ENCODE data around the gene ANKLE1. TPM values are rescaled to one million over a fixed set of nuclear protein-coding genes. Genes with fewer than 3 reads are reported as not detected.
"Not testable (repeated sequence)": the region's sequence is repeated elsewhere in the genome, so short reads cannot be mapped to it uniquely, and the experiment has no call there.

Gene ANKLE1
- polyA plus RNA-seq, 2 of the 4 experiments (the other 2 are of a cell fraction), result 0.56 to 0.74 TPM

DNA sequence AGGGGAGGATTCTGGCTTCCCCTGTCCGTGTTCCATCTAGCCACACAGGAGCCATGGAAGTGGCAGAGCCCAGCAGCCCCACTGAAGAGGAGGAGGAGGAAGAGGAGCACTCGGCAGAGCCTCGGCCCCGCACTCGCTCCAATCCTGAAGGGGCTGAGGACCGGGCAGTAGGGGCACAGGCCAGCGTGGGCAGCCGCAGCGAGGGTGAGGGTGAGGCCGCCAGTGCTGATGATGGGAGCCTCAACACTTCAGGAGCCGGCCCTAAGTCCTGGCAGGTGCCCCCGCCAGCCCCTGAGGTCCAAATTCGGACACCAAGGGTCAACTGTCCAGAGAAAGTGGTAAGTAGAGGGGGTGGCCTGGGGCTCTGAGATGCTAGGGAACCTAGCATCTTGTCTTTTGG lies 12.9 kb upstream of the ANKLE1 start:
- Histone ChIP-seq H3K4me1 (peaks cover 4% of the 10 kb centered on the region; the same call in 2 of the 3 replicates), H3K4me3 (no peak overlapping the region; the same call in 2 of the 3 replicates), H3K9me3 (no peaks in the 10 kb centered on the region), H3K27ac (peak overlapping the region in 1 of 2 experiments; percentile 91; a peak in 2 of 6 replicates), H3K4me2 (peak overlapping the region; percentile 93)
- TF ChIP-seq NFE2L2 (conservative IDR thresholded peaks at IDR 0.05; ENCODE audit: low read length) (no peak), ESRRA (IDR thresholded peaks at IDR 0.05; ENCODE audit: borderline replicate concordance, low read length) (no peak), SREBF2 (IDR thresholded peaks at IDR 0.05) (no peak), RCOR1 (IDR thresholded peaks at IDR 0.05; ENCODE audit: low read depth, low read length) (no peak), HDAC2 (IDR thresholded peaks at IDR 0.05) (no peak), HOXA7 (CRISPR knock-in tag; IDR thresholded peaks at IDR 0.05) (no peak)
- TF ChIP-seq, protein P1, sequence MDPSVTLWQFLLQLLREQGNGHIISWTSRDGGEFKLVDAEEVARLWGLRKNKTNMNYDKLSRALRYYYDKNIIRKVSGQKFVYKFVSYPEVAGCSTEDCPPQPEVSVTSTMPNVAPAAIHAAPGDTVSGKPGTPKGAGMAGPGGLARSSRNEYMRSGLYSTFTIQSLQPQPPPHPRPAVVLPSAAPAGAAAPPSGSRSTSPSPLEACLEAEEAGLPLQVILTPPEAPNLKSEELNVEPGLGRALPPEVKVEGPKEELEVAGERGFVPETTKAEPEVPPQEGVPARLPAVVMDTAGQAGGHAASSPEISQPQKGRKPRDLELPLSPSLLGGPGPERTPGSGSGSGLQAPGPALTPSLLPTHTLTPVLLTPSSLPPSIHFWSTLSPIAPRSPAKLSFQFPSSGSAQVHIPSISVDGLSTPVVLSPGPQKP (IDR thresholded peaks at IDR 0.05; ENCODE audit: low read depth, low read length), result no peak
- TF ChIP-seq, protein P2, sequence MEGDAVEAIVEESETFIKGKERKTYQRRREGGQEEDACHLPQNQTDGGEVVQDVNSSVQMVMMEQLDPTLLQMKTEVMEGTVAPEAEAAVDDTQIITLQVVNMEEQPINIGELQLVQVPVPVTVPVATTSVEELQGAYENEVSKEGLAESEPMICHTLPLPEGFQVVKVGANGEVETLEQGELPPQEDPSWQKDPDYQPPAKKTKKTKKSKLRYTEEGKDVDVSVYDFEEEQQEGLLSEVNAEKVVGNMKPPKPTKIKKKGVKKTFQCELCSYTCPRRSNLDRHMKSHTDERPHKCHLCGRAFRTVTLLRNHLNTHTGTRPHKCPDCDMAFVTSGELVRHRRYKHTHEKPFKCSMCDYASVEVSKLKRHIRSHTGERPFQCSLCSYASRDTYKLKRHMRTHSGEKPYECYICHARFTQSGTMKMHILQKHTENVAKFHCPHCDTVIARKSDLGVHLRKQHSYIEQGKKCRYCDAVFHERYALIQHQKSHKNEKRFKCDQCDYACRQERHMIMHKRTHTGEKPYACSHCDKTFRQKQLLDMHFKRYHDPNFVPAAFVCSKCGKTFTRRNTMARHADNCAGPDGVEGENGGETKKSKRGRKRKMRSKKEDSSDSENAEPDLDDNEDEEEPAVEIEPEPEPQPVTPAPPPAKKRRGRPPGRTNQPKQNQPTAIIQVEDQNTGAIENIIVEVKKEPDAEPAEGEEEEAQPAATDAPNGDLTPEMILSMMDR (IDR thresholded peaks at IDR 0.05), result no peak
- TF ChIP-seq, protein P3, sequence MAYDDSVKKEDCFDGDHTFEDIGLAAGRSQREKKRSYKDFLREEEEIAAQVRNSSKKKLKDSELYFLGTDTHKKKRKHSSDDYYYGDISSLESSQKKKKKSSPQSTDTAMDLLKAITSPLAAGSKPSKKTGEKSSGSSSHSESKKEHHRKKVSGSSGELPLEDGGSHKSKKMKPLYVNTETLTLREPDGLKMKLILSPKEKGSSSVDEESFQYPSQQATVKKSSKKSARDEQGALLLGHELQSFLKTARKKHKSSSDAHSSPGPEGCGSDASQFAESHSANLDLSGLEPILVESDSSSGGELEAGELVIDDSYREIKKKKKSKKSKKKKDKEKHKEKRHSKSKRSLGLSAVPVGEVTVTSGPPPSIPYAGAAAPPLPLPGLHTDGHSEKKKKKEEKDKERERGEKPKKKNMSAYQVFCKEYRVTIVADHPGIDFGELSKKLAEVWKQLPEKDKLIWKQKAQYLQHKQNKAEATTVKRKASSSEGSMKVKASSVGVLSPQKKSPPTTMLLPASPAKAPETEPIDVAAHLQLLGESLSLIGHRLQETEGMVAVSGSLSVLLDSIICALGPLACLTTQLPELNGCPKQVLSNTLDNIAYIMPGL (CRISPR knock-in tag; IDR thresholded peaks at IDR 0.05; ENCODE audit: borderline replicate concordance), result no peak
- ATAC-seq, result no peak
- DNase-seq (ENCODE audit: low read depth in 1 of 2, low spot score in 1 of 2), result no peak
- FAIRE-seq, result no peak
- WGBS (ENCODE audit: missing lambda C conversion rate), result 75% methylated on average over 2 of the region's 13 CpGs
- ChIA-PET POLR2A (no interaction called here), CTCF (interaction anchor here (0.7 to 1.9 kb wide), 5 partner anchors 10 to 140 kb away, joined by 3 to 8 read pairs (median 3); partner anchors contain the start of gene ANKLE1)

DNA sequence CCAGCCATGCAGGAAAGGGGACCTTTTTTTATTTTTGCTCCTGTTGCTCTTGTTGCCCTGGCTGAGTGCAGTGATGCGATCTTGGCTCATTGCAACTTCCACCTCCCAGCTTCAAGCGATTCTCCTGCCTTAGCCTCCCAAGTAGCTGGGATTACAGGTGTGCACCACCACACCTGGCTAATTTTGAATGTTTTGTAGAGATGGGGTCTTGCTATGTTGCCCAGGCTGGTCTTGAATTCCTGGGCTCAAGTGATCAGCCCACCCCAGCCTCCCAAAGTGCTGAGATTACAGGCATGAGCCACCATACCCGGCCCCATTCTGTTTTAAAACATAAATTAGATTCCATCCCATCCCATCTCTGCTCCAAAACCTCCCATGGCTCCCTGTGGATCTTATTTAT lies 6.8 kb upstream of the ANKLE1 start:
- ATAC-seq; H3K4me3 ChIP-seq; H3K4me2 ChIP-seq; H3K4me1 ChIP-seq; POLR2A ChIA-PET; H3K9me3 ChIP-seq; H3K27ac ChIP-seq; FAIRE-seq; DNase-seq (ENCODE audit: low read depth in 1 of 2, low spot score in 1 of 2): not testable (repeated sequence)
- CTCF ChIA-PET, result interaction anchor here (1.3 to 4.9 kb wide), 3 partner anchors 8 to 14 kb away, joined by 5 to 31 read pairs (median 10); no protein-coding TSS in a partner anchor
- 89% methylated on average over 3 of the region's 3 CpGs for whole genome bisulfite sequencing (ENCODE audit: missing lambda C conversion rate)

DNA sequence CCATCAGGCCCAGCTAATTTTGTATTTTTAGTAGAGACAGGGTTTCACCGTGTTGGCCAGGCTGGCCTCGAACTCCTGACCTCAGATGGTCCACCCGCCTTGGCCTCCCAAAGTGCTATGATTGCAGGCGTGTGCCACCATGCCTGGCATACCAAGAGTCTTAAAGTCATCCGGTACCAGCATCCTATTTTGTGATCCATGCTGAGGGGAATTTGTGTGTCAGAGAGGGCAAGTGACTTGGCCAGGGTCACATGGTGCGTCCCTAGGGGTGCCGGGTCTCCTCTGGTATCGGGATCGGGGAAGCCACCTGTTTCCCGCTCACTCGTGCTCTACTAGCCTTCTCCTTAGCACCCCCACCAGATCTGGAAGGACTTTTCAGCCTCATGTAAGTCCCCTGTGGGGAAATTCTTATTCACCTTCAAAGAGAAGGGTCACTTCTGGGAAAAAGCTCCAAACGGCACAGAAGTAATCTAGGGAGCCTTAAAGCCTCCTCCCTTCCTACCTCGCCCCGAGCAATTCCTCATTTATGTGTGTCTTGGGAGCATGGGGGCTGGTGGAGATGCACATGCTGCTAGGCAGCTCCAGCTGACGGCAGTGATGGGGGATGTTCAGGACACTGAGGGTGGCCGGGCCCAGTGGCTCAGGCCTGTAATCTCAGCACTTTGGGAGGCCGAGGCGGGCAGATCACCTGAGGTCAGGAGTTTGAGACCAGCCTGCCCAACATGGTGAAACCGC lies 6.1 kb upstream of the ANKLE1 start:
- Histone ChIP-seq H3K4me2 (no peak overlapping the region), H3K4me3 (no peak overlapping the region), H3K4me1 (no peaks in the 10 kb centered on the region), H3K9me3 (no peaks in the 10 kb centered on the region), H3K27ac (no peak overlapping the region)
- ChIA-PET POLR2A (no interaction called here), CTCF (interaction anchor here (0.5 to 4.9 kb wide), 6 partner anchors 8 to 504 kb away, joined by 3 to 31 read pairs (median 4); partner anchors contain the start of gene MRPL34)
- DNase-seq (ENCODE audit: low read depth in 1 of 2, low spot score in 1 of 2) (no peak), ATAC-seq (no peak), FAIRE-seq (no peak)
- WGBS (ENCODE audit: missing lambda C conversion rate), result 87% methylated on average over 19 of the region's 19 CpGs
- no peak for TF ChIP-seq EP300 (IDR thresholded peaks at IDR 0.05)
- TF ChIP-seq, protein P4, sequence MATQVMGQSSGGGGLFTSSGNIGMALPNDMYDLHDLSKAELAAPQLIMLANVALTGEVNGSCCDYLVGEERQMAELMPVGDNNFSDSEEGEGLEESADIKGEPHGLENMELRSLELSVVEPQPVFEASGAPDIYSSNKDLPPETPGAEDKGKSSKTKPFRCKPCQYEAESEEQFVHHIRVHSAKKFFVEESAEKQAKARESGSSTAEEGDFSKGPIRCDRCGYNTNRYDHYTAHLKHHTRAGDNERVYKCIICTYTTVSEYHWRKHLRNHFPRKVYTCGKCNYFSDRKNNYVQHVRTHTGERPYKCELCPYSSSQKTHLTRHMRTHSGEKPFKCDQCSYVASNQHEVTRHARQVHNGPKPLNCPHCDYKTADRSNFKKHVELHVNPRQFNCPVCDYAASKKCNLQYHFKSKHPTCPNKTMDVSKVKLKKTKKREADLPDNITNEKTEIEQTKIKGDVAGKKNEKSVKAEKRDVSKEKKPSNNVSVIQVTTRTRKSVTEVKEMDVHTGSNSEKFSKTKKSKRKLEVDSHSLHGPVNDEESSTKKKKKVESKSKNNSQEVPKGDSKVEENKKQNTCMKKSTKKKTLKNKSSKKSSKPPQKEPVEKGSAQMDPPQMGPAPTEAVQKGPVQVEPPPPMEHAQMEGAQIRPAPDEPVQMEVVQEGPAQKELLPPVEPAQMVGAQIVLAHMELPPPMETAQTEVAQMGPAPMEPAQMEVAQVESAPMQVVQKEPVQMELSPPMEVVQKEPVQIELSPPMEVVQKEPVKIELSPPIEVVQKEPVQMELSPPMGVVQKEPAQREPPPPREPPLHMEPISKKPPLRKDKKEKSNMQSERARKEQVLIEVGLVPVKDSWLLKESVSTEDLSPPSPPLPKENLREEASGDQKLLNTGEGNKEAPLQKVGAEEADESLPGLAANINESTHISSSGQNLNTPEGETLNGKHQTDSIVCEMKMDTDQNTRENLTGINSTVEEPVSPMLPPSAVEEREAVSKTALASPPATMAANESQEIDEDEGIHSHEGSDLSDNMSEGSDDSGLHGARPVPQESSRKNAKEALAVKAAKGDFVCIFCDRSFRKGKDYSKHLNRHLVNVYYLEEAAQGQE (IDR thresholded peaks at IDR 0.05), result no peak
- TF ChIP-seq MAZ (IDR thresholded peaks at IDR 0.05; ENCODE audit: borderline replicate concordance, low read depth, low read length), result no peak
- TF ChIP-seq, protein P2 (IDR thresholded peaks at IDR 0.05), result no peak
- TF ChIP-seq HOXB13 (CRISPR knock-in tag; IDR thresholded peaks at IDR 0.05; ENCODE audit: low read depth), result no peak
- TF ChIP-seq, protein P5, sequence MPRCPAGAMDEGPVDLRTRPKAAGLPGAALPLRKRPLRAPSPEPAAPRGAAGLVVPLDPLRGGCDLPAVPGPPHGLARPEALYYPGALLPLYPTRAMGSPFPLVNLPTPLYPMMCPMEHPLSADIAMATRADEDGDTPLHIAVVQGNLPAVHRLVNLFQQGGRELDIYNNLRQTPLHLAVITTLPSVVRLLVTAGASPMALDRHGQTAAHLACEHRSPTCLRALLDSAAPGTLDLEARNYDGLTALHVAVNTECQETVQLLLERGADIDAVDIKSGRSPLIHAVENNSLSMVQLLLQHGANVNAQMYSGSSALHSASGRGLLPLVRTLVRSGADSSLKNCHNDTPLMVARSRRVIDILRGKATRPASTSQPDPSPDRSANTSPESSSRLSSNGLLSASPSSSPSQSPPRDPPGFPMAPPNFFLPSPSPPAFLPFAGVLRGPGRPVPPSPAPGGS (IDR thresholded peaks at IDR 0.05), result no peak
- TF ChIP-seq RCOR1 (IDR thresholded peaks at IDR 0.05; ENCODE audit: low read depth, low read length), result no peak
- no peak for TF ChIP-seq CBX8 (IDR thresholded peaks at IDR 0.05)
- TF ChIP-seq TFCP2L1 (CRISPR knock-in tag; IDR thresholded peaks at IDR 0.05), result no peak
- TF ChIP-seq SMC3 (IDR thresholded peaks at IDR 0.05), result no peak
- TF ChIP-seq JUN (IDR thresholded peaks at IDR 0.05), result no peak
- TF ChIP-seq MYC (IDR thresholded peaks at IDR 0.05; ENCODE audit: borderline replicate concordance, low read length), result no peak

Data from A549 (cell line).